ENCODE results near the gene LRRC19.

- no peak for TF ChIP-seq REST (IDR thresholded peaks at IDR 0.05; ENCODE audit: insufficient read depth in 1 of 2, low read depth in 2 of 2, low read length in 2 of 2)
- no peak for TF ChIP-seq TAF1 (IDR thresholded peaks at IDR 0.05; ENCODE audit: borderline replicate concordance, insufficient read depth, low read length)
- TF ChIP-seq POLR2AphosphoS5 (IDR thresholded peaks at IDR 0.05; ENCODE audit: low read depth, low read length) = no peak
- no peak for TF ChIP-seq SIN3A (IDR thresholded peaks at IDR 0.05; ENCODE audit: borderline replicate concordance, insufficient read depth, low read length)
Measured at GRCh38 chr9:26995810-26996209, 9.7 kb downstream of the LRRC19 start.
